ENCODE measurements around the gene ITPK1.

The ITPK1 gene

DNA sequence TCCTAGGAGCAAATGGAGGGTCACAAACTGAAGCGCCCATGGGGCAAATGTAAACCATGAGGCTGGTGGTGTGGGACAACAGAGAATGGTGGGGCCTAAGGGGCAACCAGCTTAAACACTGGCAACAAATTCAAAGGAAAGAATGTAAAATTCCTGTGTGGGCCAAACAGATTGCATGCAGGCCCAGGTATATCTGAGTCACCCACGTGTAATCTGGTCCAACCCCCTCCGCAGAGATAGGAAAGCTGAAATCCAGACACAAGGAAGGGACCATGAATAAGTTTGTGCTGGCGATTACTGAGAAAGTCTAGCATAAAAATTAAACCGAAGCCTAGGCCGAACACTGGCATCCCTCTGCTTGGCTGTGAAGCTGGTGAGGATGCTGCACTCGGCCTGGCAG, 71.6 kb downstream of the ITPK1 start:
- Mint-ChIP-seq H3K4me3 (peak overlapping the region; percentile 25), H3K9me3 (no peaks in the 10 kb centered on the region), H3K36me3 (peaks cover 29% of the 10 kb centered on the region), H3K27ac (peak overlapping the region; percentile 90), H3K27me3 (no peaks in the 10 kb centered on the region), H3K4me1 (peaks cover 86% of the 10 kb centered on the region)
- ATAC-seq, result no peak

DNA sequence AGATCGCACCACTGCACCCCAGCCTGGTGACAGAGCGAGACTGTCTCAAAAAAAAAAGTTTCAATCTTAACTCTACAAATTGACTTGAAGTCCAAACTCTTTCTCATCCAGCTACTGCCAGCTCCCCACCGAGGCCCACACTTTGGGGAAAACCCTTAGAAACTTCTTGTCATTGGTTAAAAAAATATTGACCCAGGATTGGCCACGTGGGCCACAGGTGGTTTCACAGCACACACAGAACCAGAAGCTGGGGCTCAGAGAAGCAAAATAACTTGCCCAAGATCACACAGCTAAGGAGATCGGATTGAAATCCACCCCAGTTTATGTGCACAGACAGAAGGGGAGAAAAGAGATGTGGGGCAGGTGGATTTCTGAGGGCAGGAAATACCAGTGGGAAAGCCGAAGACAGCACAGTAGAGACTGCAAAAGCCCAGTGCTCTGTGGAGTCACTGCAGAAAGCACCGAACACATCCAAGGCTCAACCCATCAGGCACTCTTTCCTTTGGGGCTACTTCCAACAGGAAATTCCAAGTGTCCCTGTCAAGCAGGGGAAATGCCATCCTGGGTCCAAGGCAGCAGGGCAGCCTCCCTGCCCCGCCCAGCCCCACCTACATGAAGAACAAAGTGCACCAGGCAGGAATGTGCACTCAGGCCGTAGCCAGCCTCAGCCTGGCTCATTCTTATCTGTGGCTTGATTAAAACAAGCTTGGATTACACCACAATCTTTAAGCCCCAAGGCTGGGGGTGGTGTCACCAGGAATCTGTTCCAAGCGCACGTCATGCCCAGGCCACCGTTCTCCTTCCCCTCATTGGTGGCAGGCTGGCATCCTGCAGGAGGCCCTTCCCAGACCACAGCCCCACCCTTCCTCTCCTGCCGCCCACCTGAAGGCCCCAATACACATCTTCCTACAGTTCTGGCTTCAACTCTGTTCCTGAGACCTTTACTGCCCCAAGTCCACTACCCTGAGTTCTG, 72.5 kb downstream of the ITPK1 start:
- H3K36me3 Mint-ChIP-seq, result peaks cover 25% of the 10 kb centered on the region
- peak overlapping the region; percentile 20 for H3K4me3 Mint-ChIP-seq
- H3K9me3 Mint-ChIP-seq, result no peaks in the 10 kb centered on the region
- peaks cover 85% of the 10 kb centered on the region for H3K4me1 Mint-ChIP-seq
- H3K27me3 Mint-ChIP-seq, result no peaks in the 10 kb centered on the region
- peak overlapping the region; percentile 90 for H3K27ac Mint-ChIP-seq
- peak; percentile 44 for ATAC-seq

DNA sequence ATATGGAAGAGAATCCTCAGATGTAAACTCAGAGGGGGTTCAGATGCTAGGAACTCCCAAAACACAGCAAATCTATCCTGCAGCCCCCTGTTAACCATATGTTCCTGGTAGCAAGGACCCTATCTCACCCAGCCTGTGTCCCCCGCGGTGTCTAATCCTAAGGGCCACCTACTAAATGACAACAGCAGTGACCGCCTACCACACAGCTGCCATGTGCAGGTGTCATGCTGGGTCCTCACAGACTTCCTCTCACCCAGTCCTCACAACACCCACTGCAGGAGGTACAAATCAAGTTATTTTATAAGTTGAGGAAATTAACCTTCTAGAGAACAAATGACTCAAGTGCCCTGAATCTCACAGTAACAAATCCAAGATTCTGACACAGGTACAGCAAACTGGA, 73.9 kb downstream of the ITPK1 start:
- peaks cover 25% of the 10 kb centered on the region for H3K36me3 Mint-ChIP-seq
- H3K9me3 Mint-ChIP-seq, result no peaks in the 10 kb centered on the region
- no peak overlapping the region for H3K4me3 Mint-ChIP-seq
- peak overlapping the region; percentile 90 for H3K27ac Mint-ChIP-seq
- peaks cover 91% of the 10 kb centered on the region for H3K4me1 Mint-ChIP-seq
- ATAC-seq, result no peak
- no peaks in the 10 kb centered on the region for H3K27me3 Mint-ChIP-seq

DNA sequence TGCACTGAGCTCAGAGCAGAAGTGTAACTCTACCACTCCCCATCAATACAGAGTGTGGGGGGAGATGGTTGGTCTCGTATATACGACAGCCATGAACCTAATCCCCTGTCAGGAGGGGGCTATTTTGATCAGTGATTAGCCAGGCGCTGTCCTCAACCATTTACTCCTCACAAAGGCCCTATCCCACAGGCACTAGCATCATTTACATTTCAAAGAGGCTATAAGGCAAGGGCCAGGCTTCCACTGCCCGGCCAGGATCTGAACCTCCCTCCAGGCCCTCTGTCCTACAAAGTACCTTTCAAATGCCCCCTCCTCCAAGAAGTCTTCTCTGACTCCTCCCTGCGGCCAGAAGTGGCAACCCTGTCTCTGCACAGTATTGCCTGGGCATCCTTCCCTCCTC, 74.7 kb downstream of the ITPK1 start:
- ATAC-seq, result no peak
- Mint-ChIP-seq H3K4me3 (peak overlapping the region; percentile 7), H3K36me3 (peaks cover 21% of the 10 kb centered on the region), H3K9me3 (no peaks in the 10 kb centered on the region), H3K4me1 (peaks cover 91% of the 10 kb centered on the region), H3K27ac (peak overlapping the region; percentile 90), H3K27me3 (no peaks in the 10 kb centered on the region)

DNA sequence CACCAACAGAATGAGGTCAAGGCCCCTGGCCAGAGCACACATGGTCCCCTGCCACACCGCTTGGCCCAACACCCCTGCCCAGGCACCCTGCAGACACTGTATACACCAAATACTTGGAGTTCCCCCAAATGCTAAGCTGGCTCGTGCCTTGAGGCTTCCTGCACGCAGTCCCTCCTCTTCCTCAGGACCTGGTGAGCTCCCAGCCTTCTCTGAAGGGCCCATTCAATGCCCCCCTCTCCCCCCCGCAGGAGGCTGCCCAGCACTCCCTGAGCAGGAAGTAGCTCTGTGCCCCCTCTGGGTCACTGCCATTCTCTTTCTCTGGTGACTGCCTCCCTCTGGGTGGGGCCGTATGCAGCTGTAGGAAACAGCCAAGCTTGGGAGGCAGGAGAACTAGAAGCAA, 75.3 kb downstream of the ITPK1 start:
- peaks cover 89% of the 10 kb centered on the region for H3K4me1 Mint-ChIP-seq
- H3K27ac Mint-ChIP-seq, result peak overlapping the region; percentile 90
- no peak for ATAC-seq
- no peak overlapping the region for H3K4me3 Mint-ChIP-seq
- H3K9me3 Mint-ChIP-seq, result no peaks in the 10 kb centered on the region
- peaks cover 17% of the 10 kb centered on the region for H3K36me3 Mint-ChIP-seq
- H3K27me3 Mint-ChIP-seq, result no peaks in the 10 kb centered on the region

DNA sequence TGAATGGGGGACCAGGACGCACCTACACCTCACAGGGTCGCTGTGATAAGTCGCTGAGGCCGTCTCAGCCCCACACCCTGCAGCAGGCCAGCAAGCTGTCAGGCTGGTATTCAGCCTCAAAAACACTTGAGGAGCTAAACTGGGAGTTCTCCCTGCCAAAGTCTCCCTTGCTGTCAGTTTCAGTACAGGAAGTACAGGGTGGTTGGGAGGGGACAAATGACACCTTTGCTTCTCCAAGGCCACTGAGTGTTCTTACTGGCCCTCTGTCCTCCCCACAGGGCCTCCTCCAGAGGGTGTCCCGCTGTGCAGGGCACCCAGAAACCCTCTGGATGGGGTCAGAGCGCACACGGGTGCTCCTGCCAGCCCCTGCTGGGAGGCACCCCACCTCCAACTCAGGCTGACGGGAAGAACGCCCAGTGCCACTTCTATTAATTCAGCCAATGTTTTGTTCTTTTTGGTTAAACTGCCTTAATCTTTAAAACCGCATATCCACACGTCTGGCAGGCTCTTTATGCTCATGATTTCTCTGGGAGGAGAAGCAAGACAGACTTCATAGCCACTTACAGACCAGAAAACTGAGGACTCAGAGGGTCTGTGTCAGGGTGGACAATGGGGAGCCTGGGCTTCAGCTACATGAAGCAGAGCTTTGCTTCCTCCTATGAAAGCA, 75.9 kb downstream of the ITPK1 start:
- Mint-ChIP-seq H3K27me3 (no peaks in the 10 kb centered on the region), H3K4me1 (peaks cover 87% of the 10 kb centered on the region), H3K27ac (peak overlapping the region; percentile 90), H3K4me3 (no peak overlapping the region), H3K9me3 (no peaks in the 10 kb centered on the region), H3K36me3 (peaks cover 17% of the 10 kb centered on the region)
- ATAC-seq, result no peak

DNA sequence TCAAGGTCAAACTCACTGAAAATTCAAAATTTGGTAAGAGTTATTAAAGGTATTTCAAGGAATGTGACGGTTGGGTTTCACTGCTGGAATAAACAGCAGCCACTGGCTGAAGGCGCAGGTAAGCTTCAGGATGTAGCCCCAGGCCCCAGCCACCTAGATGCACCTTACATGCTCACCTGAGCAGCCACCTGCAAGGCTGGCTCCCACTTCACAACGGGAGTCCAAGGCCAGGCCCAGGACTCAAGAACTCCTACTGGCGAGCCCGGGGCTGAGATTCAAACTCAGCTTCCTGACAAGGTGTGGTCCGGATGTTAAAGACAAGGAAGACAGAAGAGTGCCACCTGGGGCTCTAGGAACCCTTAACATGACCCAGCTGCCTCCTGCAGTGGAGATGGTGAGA, 78.4 kb downstream of the ITPK1 start:
- peaks cover 12% of the 10 kb centered on the region for H3K36me3 Mint-ChIP-seq
- H3K4me1 Mint-ChIP-seq, result peaks cover 87% of the 10 kb centered on the region
- no peaks in the 10 kb centered on the region for H3K9me3 Mint-ChIP-seq
- H3K4me3 Mint-ChIP-seq, result no peak overlapping the region
- no peak for ATAC-seq
- H3K27ac Mint-ChIP-seq, result peak overlapping the region; percentile 90
- no peaks in the 10 kb centered on the region for H3K27me3 Mint-ChIP-seq

DNA sequence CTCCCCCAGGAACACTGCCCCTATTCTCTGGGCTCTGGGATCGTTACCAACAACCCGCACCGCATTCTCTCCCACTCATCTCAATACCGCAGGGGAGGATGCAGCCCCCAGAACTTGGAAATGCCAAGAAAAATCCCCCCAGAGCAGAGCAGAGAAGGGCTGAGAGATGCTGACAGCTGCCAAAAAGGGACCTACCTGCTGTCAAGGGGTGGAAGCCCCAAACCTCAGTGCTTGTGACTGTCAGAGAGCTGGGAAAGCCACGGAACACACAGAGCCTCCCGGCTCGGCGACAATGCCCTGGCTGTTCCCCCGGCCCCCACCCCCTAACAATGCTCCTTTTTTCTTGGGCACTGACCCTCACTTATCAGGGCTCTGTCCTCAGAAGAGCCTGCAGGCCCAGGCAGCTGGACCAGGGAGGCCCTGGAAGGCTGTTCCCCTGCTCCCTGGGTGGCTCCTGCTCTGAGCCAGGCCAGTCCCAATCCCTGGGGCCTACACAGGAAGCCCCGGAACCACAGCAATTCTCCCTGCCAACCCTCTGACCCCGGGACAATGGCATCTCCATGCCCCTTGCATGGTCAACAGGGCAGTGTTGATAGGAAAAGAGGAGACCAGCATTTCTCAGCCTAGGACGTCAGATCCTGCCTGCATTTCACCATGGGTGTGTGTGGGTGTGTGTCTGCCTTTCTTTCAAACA, 78.9 kb downstream of the ITPK1 start:
- H3K9me3 Mint-ChIP-seq, result no peaks in the 10 kb centered on the region
- peak overlapping the region; percentile 52 for H3K4me3 Mint-ChIP-seq
- H3K36me3 Mint-ChIP-seq, result peaks cover 12% of the 10 kb centered on the region
- peak; percentile 0 for ATAC-seq
- peaks cover 87% of the 10 kb centered on the region for H3K4me1 Mint-ChIP-seq
- H3K27ac Mint-ChIP-seq, result peak overlapping the region; percentile 90
- no peaks in the 10 kb centered on the region for H3K27me3 Mint-ChIP-seq

DNA sequence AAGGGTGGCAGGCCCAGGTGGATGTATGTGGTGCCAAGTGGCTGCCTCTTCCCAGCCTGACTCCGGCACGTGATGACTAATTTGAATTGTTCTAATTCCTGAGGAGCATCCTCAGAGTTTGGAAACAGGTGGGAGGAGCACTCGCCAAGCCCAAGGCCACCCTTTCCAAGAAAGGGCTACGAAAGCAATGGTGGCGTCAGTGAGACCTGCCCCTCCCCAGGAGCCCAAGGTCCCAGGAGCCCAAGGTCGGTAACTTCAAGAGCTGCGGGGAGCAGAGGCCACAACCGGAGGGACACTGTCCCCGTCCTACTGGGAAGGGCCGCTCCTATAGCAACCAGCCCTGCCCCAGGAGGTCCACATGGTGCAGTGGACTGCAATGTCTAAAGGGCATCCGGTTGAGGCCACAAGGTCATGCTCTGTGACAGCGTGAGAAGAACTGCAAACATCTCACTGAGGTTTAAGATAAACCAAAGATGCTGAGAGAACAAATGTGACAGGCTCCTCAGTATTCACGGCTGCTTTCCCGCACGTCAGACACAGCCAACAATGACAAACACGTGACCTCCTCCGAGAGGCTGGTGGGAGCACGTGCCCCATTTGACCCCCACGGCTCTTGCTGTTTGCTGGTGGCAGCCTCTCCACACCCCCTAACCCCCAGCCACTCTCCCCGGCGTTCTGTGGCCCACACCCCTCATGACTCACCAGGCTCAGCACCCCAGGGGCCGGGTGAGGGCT, 79.6 kb downstream of the ITPK1 start:
- Mint-ChIP-seq H3K27me3 (no peaks in the 10 kb centered on the region), H3K4me3 (peak overlapping the region; percentile 52), H3K27ac (peak overlapping the region; percentile 90), H3K36me3 (peaks cover 12% of the 10 kb centered on the region), H3K9me3 (no peaks in the 10 kb centered on the region), H3K4me1 (peaks cover 87% of the 10 kb centered on the region)
- ATAC-seq, result peak; percentile 47

DNA sequence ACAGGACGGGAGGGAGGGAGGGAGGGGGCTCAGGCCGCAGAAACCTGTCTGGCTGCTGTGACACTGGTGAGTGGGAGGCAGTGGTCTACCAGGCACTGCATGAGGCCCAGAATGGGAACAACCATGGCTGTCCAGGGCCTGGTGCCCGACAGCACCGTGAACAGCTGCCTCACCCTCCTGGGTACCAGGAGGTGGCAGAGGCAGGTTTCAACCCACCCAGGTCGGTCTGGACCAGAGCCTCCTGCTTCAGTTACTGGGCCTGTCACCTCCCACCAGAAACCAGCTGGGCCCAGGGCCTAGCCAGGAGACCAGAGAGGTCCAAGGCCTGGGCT, 80.2 kb downstream of the ITPK1 start:
- H3K36me3 Mint-ChIP-seq, result peaks cover 13% of the 10 kb centered on the region
- no peaks in the 10 kb centered on the region for H3K27me3 Mint-ChIP-seq
- H3K9me3 Mint-ChIP-seq, result no peaks in the 10 kb centered on the region
- H3K4me3 Mint-ChIP-seq, result no peak overlapping the region
- H3K27ac Mint-ChIP-seq, result peak overlapping the region; percentile 90
- peaks cover 87% of the 10 kb centered on the region for H3K4me1 Mint-ChIP-seq
- no peak for ATAC-seq

DNA sequence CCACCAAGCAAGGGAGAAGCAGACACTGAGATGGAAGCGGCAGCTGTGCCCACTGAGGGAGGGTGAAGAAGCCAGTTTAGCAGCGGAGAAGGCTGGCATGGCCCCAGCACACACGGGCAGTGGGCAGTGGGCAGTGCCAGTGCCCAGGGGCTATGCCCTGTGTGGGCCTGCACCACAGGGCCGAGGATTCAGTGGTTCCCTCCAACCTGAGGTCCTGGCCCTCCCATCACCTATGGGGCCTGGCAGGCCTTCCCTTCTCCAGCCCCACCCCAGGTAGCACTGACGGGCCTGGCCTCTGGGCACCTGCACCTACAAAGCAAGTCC, 81.1 kb downstream of the ITPK1 start:
- Mint-ChIP-seq H3K36me3 (peaks cover 15% of the 10 kb centered on the region), H3K27ac (peak overlapping the region; percentile 90), H3K27me3 (no peaks in the 10 kb centered on the region), H3K4me3 (peak overlapping the region; percentile 73), H3K9me3 (no peaks in the 10 kb centered on the region), H3K4me1 (peaks cover 88% of the 10 kb centered on the region)
- ATAC-seq, result peak; percentile 0

DNA sequence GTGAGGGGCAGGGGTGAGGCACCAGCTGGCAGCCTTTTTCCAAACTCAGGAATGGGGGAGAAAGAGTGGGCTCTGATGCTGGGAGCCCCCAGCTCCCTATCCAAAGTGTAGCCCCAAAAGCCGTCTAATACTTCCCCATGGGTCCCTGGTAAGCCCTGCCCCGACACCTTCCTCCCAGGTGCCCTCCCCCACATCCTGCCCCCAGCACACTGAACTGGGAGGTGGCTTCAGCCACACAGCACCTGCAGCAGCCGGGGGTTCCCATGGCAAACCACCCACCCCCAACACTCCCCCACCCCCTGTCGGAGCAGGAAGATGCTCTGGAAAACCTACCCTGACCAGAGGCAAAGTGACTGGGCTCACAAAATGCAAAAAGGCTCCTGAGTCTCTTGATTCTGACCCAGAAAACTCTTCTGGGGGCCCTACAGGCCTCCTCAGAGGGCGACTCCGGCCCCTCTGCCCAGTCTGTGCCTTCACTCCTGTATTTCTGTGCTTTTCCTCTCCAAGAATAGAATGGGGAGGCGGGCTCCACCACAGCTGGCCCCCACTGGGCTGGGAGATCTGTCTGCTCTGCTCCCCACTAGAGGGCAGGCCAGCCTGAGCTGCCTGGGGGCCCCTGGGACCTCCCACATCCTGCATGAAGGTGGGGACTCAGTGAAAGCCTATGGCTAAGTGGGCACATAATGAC, 81.6 kb downstream of the ITPK1 start:
- peak; percentile 80 for ATAC-seq
- Mint-ChIP-seq H3K4me1 (peaks cover 89% of the 10 kb centered on the region), H3K36me3 (peaks cover 12% of the 10 kb centered on the region), H3K4me3 (peak overlapping the region; percentile 73), H3K9me3 (no peaks in the 10 kb centered on the region), H3K27ac (peak overlapping the region; percentile 90), H3K27me3 (no peaks in the 10 kb centered on the region)

DNA sequence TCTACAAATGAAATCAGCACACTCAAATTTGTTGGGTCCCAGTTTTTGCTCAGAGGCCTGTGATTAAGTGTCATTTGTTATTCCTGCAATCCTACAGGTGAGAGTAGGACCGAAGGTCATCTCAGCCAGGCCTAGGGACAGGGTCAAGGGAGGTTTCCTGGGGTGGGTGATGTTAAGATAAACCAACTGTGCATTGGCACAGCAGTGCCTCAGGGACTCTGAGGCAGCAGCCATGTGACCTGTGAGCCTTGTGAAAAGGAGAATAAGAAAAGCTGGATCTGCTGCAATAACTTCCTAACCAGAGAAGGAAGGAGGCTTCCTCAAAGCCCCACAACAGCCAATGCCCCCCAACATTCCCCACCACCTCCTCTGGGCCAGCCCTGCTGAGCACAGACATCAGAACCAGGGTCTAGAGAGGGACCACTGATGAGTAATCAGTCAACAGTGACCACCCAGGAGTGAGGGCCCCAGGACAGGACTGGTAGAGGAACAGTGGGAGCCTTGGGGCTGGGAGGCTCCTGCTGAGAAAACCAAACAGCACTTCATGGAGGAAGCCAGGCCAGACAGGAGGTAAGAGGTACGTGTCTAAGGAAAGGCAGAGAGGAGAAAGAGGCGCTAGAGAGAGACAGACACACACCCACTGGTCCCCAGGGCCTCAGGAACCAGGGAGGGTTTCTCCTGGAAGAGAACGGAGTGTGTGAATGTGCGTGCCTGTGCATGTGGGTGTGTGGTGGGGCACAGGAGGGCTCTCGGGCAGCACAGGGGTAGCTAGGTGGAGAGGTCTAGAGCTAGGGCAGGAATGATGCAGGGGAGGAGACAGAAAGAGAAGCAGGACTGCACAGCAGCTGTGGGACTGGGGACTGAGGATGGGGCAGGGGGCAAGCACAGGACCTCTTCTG, 82.4 kb downstream of the ITPK1 start:
- H3K36me3 Mint-ChIP-seq, result peaks cover 9% of the 10 kb centered on the region
- peaks cover 92% of the 10 kb centered on the region for H3K4me1 Mint-ChIP-seq
- peak overlapping the region; percentile 90 for H3K27ac Mint-ChIP-seq
- no peaks in the 10 kb centered on the region for H3K27me3 Mint-ChIP-seq
- peak overlapping the region; percentile 73 for H3K4me3 Mint-ChIP-seq
- ATAC-seq, result peak; percentile 39
- H3K9me3 Mint-ChIP-seq, result no peaks in the 10 kb centered on the region
